Caco-2 (cell line): Measurements from ENCODE around the gene AAMDC. TPM values are rescaled to one million over a fixed set of nuclear protein-coding genes. Genes with fewer than 3 reads are reported as not detected.

Source experiments
- total RNA-seq: library from RNA; stranded (reverse); gene quantifications from 2 replicates; pipeline ENCODE4 v1.2.3, GENCODE V29; 2022

Gene AAMDC
- total RNA-seq, 1 experiment from 2014 or later, result 89.7 TPM

Other genes with a start within 250 kb of the AAMDC start
- gene AQP11, start 231.2 kb upstream of the AAMDC start, total RNA-seq, result 11.5 and 12.7 TPM in 2 replicates
- 282 and 306 TPM in 2 replicates for gene CLNS1A, start 183.3 kb upstream of the AAMDC start, total RNA-seq
- 108 and 121 TPM in 2 replicates for gene RSF1, start 422 bp upstream of the AAMDC start, total RNA-seq
- 86.7 and 88.7 TPM in 2 replicates for gene INTS4, start 173.5 kb downstream of the AAMDC start, total RNA-seq
- 8.2 and 9.1 TPM in 2 replicates for gene KCTD14, start 202.1 kb downstream of the AAMDC start, total RNA-seq
- 0.25 TPM in 1 of 2 replicates, not detected in the other for gene THRSP, start 242.7 kb downstream of the AAMDC start, total RNA-seq